Pons (tissue), 1 donor: ENCODE data around the gene TAS2R50.
"Not testable (repeated sequence)": the region's sequence is repeated elsewhere in the genome, so short reads cannot be mapped to it uniquely, and the experiment has no call there.

Experiments used
- DNase-seq: peaks from one replicate; pipeline ENCODE4 v3.0.0-alpha.2; 2016; ENCODE audit warnings: low spot score

Gene TAS2R50

GRCh38 chr12:10986812-10987211 is at the start of gene TAS2R50:
TSS of gene TAS2R50 (minus strand) at chr12:10986912. CDS start at chr12:10986860, 52 bp downstream.
- DNase-seq, result no peak

- DNase-seq, result not testable (repeated sequence)
These were observed 47.2 kb upstream of the TAS2R50 start for GRCh38 chr12:11033959-11034358.

- no peak for DNase-seq
These were observed 44.6 kb upstream of the TAS2R50 start, which contains the start of gene TAS2R31 for GRCh38 chr12:11031307-11031706. TSS of gene TAS2R31 (minus strand) at chr12:11031407. CDS start at chr12:11031335, 72 bp downstream.

- DNase-seq, result no peak
These were observed 39.4 kb upstream of the TAS2R50 start for GRCh38 chr12:11026118-11026517.

GRCh38 chr12:11023387-11023786 is 36.7 kb upstream of the TAS2R50 start:
- DNase-seq, result no peak

GRCh38 chr12:11022520-11022919 is 35.8 kb upstream of the TAS2R50 start, which contains the start of gene TAS2R19:
TSS of gene TAS2R19 (minus strand) at chr12:11022620. CDS start at chr12:11022571, 49 bp downstream.
- DNase-seq, result no peak

GRCh38 chr12:11016937-11017336 is 30.2 kb upstream of the TAS2R50 start:
- peak; percentile 96 for DNase-seq

- no peak for DNase-seq
These were observed 29.2 kb upstream of the TAS2R50 start for GRCh38 chr12:11015775-11016430.

GRCh38 chr12:11014234-11014633 is 27.5 kb upstream of the TAS2R50 start:
- DNase-seq, result no peak

- no peak for DNase-seq
These were observed 20.9 kb upstream of the TAS2R50 start for GRCh38 chr12:11007608-11008007.

- DNase-seq, result no peak
These were observed 11.5 kb upstream of the TAS2R50 start, which contains the start of gene TAS2R20 for GRCh38 chr12:10998204-10998603. TSS of gene TAS2R20 (minus strand) at chr12:10998304. CDS start at chr12:10997875, 429 bp downstream.

GRCh38 chr12:10994307-10994706 is 7.6 kb upstream of the TAS2R50 start:
- no peak for DNase-seq

- DNase-seq, result no peak
These were observed 2.4 kb upstream of the TAS2R50 start for GRCh38 chr12:10989107-10989506.

GRCh38 chr12:10982244-10982643 is 4.5 kb downstream of the TAS2R50 start:
- no peak for DNase-seq

- no peak for DNase-seq
These were observed 11.7 kb downstream of the TAS2R50 start for GRCh38 chr12:10974965-10975364.

GRCh38 chr12:10968765-10969456 is 17.8 kb downstream of the TAS2R50 start:
- no peak for DNase-seq

GRCh38 chr12:10967409-10967808 is 19.3 kb downstream of the TAS2R50 start:
- no peak for DNase-seq

- DNase-seq, result no peak
These were observed 20.4 kb downstream of the TAS2R50 start for GRCh38 chr12:10966314-10966713.

- DNase-seq, result no peak
These were observed 21.2 kb downstream of the TAS2R50 start for GRCh38 chr12:10965476-10965875.

- no peak for DNase-seq
These were observed 26.5 kb downstream of the TAS2R50 start for GRCh38 chr12:10960211-10960610.

- peak; percentile 79 for DNase-seq
These were observed 26.9 kb downstream of the TAS2R50 start for GRCh38 chr12:10959804-10960203.

GRCh38 chr12:10957741-10958140 is 29.0 kb downstream of the TAS2R50 start:
- DNase-seq, result no peak

- DNase-seq, result no peak
These were observed 30.6 kb downstream of the TAS2R50 start for GRCh38 chr12:10956085-10956484.
